Endothelial cell of umbilical vein (primary cell): Measurements from ENCODE around the gene EXOC5. TPM values are rescaled to one million over a fixed set of nuclear protein-coding genes. Genes with fewer than 3 reads are reported as not detected.
"Not testable (repeated sequence)": the region's sequence is repeated elsewhere in the genome, so short reads cannot be mapped to it uniquely, and the experiment has no call there.

Experiments used
- BruUV-seq: library from RNA; stranded (reverse); fragments of 400-500 nt; replicated peaks from 2 replicates; lab custom pipeline; 2021; lab: Mats Ljungman, UMichigan
- CTCF ChIA-PET: fragments of 300-600, 350-600 bp; sonication (Branson Sonifier 250); formaldehyde crosslinking; loops from one replicate; lab custom pipeline; 2021; ENCODE audit warnings: antibody characterized with exemption, inconsistent platforms; lab: Charles Lee
- POLR2A ChIA-PET: fragments of 300-600, 350-600 bp; sonication (Branson Sonifier 250); formaldehyde crosslinking; loops from one replicate; lab custom pipeline; 2021; ENCODE audit warnings: antibody characterized with exemption, inconsistent platforms; lab: Charles Lee
- DNase-seq: peaks from one replicate; pipeline ENCODE4 v3.0.0-alpha.2; 2011; ENCODE audit warnings: low read depth, low spot score
- FAIRE-seq: peaks from 2 replicates; lab custom pipeline; 2011; peaks lifted over from hg19 to GRCh38; lab: Jason Lieb, UNC
- H2AFZ ChIP-seq: 2 replicates; pipeline ENCODE4 v1.6.0; 2012; ENCODE audit warnings: low read depth, low read length, control low read depth, inconsistent platforms
- H3K27ac ChIP-seq: 2 replicates; pipeline ENCODE4 v1.5.1; 2011; ENCODE audit warnings: low read depth, mild to moderate bottlenecking, control low read depth, low read length, moderate library complexity; ENCODE audit not compliant: insufficient read depth
- H3K27me3 ChIP-seq, 2 experiments: 2 replicates each; pipeline versions ENCODE4 v1.6.0 to v1.6.1; 2011; ENCODE audit warnings: low read length in 2 of 2, mixed read lengths in 1 of 2; ENCODE audit not compliant: control insufficient read depth in 2 of 2, insufficient read depth in 2 of 2
- H3K36me3 ChIP-seq, 2 experiments: 2 replicates in 1 of 2; 3 replicates in 1 of 2; pipeline ENCODE4 v1.5.1; 2011; ENCODE audit warnings: low read length in 2 of 2, mild to moderate bottlenecking in 1 of 2, moderate library complexity in 1 of 2; ENCODE audit not compliant: control insufficient read depth in 2 of 2, insufficient read depth in 2 of 2; ENCODE audit errors: extremely low read depth in 1 of 2
- H3K4me1 ChIP-seq: 3 replicates; pipeline ENCODE4 v1.5.1; 2011; ENCODE audit warnings: mild to moderate bottlenecking, low read length; ENCODE audit not compliant: control insufficient read depth, insufficient read depth; ENCODE audit errors: extremely low read depth
- H3K4me2 ChIP-seq: 2 replicates; pipeline ENCODE4 v1.6.1; 2011; ENCODE audit warnings: low read length, control low read depth, mixed read lengths; ENCODE audit not compliant: insufficient read depth
- H3K4me3 ChIP-seq, 3 experiments: fragments of 200-600 bp in 1 of 3; sonication (generic), shearing (Covaris generic) in 1 of 3; replicated peaks in 1 of 3; 2 replicates each; pipeline ENCODE4 v1.5.1; 2011 to 2016; ENCODE audit warnings: control low read depth in 3 of 3, low read length in 3 of 3, mild to moderate bottlenecking in 2 of 3, inconsistent platforms in 1 of 3, low read depth in 1 of 3, moderate library complexity in 1 of 3; ENCODE audit not compliant: insufficient read depth in 1 of 3
- H3K79me2 ChIP-seq: 2 replicates; pipeline ENCODE4 v1.6.0; 2012; ENCODE audit warnings: low read length, inconsistent platforms; ENCODE audit not compliant: control insufficient read depth, insufficient read depth
- H3K9ac ChIP-seq: replicated peaks from 2 replicates; pipeline ENCODE3; 2011; ENCODE audit warnings: low read length, control low read depth; ENCODE audit not compliant: insufficient read depth; ENCODE audit errors: extremely low read depth
- H3K9me1 ChIP-seq: replicated peaks from 3 replicates; pipeline ENCODE4 v1.6.0; 2011; ENCODE audit warnings: mild to moderate bottlenecking, low read length; ENCODE audit not compliant: control insufficient read depth, insufficient read depth; ENCODE audit errors: extremely low read depth
- H3K9me3 ChIP-seq: replicated peaks from 2 replicates; pipeline ENCODE4 v1.5.1; 2012; ENCODE audit warnings: low read length, inconsistent platforms; ENCODE audit not compliant: control insufficient read depth, insufficient read depth
- H4K20me1 ChIP-seq: replicated peaks from 2 replicates; pipeline ENCODE3; 2011; ENCODE audit warnings: mild to moderate bottlenecking, low read length; ENCODE audit not compliant: control insufficient read depth, insufficient read depth; ENCODE audit errors: extremely low read depth
- CTCF ChIP-seq, 2 donors: IDR thresholded peaks; 1 replicate in 1 of 2; 2 replicates in 1 of 2; pipeline ENCODE4 v1.5.1; 2011; ENCODE audit warnings: low read length in 2 of 2, mild to moderate bottlenecking in 2 of 2, moderate library complexity in 2 of 2, control low read depth in 1 of 2, inconsistent platforms in 1 of 2, low read depth in 1 of 2; ENCODE audit not compliant: insufficient read depth in 1 of 2; ENCODE audit errors: extremely low read depth in 1 of 2
- EZH2 ChIP-seq: IDR thresholded peaks from 2 replicates; pipeline ENCODE4 v1.6.1; 2012; ENCODE audit warnings: borderline replicate concordance, low read depth, mild to moderate bottlenecking, moderate library complexity, low read length, inconsistent platforms; ENCODE audit not compliant: severe bottlenecking
- FOS ChIP-seq: IDR thresholded peaks from 2 replicates; pipeline ENCODE4 v1.6.1; 2011; ENCODE audit warnings: mild to moderate bottlenecking, low read length, moderate library complexity, borderline replicate concordance; ENCODE audit not compliant: insufficient read depth
- GATA2 ChIP-seq: IDR thresholded peaks from 2 replicates; pipeline ENCODE4 v1.7.0; 2011; ENCODE audit warnings: low read depth, mild to moderate bottlenecking, moderate library complexity, mixed read lengths, low read length; ENCODE audit not compliant: insufficient read length, insufficient read depth
- JUN ChIP-seq: IDR thresholded peaks from 2 replicates; pipeline ENCODE4 v1.6.1; 2011; ENCODE audit warnings: borderline replicate concordance, low read depth; ENCODE audit not compliant: insufficient read length, insufficient read depth
- MAX ChIP-seq: IDR thresholded peaks from 2 replicates; pipeline ENCODE4 v1.6.1; 2011; ENCODE audit not compliant: insufficient read depth, insufficient read length
- MYC ChIP-seq: IDR thresholded peaks from one replicate; pipeline ENCODE4 v1.6.1; 2011; ENCODE audit warnings: mild to moderate bottlenecking, low read depth, low read length
- POLR2A ChIP-seq: IDR thresholded peaks from 2 replicates; pipeline ENCODE4 v1.6.1; 2012; ENCODE audit warnings: low read depth, mild to moderate bottlenecking, control low read depth, low read length
- POLR2AphosphoS5 ChIP-seq: IDR thresholded peaks from 2 replicates; pipeline ENCODE4 v1.6.1; 2012; ENCODE audit warnings: low read depth, mild to moderate bottlenecking, control low read depth, low read length, moderate library complexity; ENCODE audit not compliant: insufficient read depth
- dilution Hi-C: fragments of 300-500 bp; cut with MboI; formaldehyde crosslinking; loops from one replicate; pipeline ENCODE4 v1.15.0; 2019; ENCODE audit warnings: low sequenced_read_pairs; ENCODE audit not compliant: extremely low pct_ligation_motif_present
- intact Hi-C: fragments of 100-400 bp; cut with micrococcal nuclease; formaldehyde crosslinking; loops from one replicate; pipeline ENCODE4 v1.10.0; 2022
- polyA plus RNA-seq, 4 experiments: library from polyadenylated mRNA; depleted of rRNA in 3 of 4; stranded (reverse) in 3 of 4; unstranded in 1 of 4; fragments of >200 nt; gene quantifications; 2 replicates each; pipeline versions ENCODE4 v1.2.1 to v1.2.3, GENCODE V29; 2011 to 2012; ENCODE audit warnings: missing spikeins in 1 of 4
- total RNA-seq: library from RNA; stranded (reverse); gene quantifications from 2 replicates; pipeline ENCODE4 v1.2.3, GENCODE V29; 2021

EXOC5 gene
- total and polyA plus RNA-seq, 2 donors (not counting 3 experiments of a cell fraction or from before 2014, with no cell fraction given), result 23.9 to 104 TPM

GRCh38 chr14:57243320-57243719, 25.4 kb downstream of the EXOC5 start:
- no peak for FAIRE-seq
- Histone ChIP-seq H3K27ac (no peak overlapping the region), H3K9ac (no peak overlapping the region), H3K4me1 (peaks cover 9% of the 10 kb centered on the region), H3K9me3 (no peaks in the 10 kb centered on the region), H2AFZ (no peak overlapping the region), H4K20me1 (no peaks in the 10 kb centered on the region), H3K79me2 (peaks cover 8% of the 10 kb centered on the region), H3K36me3 (peaks cover 0 to 12% of the 10 kb centered on the region in 2 experiments), H3K27me3 (no peaks in the 10 kb centered on the region), H3K4me2 (no peak overlapping the region), H3K9me1 (no peaks in the 10 kb centered on the region), H3K4me3 (no peak overlapping the region)
- dilution Hi-C loops, result no loop called here
- POLR2A ChIA-PET, result no interaction called here
- no peak for DNase-seq
- no TSS peak for BruUV-seq
- intact Hi-C loops, result no loop called here
- CTCF ChIA-PET, result interaction anchor here (0.9 to 2.4 kb wide), 4 partner anchors 8 to 135 kb away, joined by 3 to 9 read pairs (median 4); no protein-coding TSS in a partner anchor
- TF ChIP-seq GATA2 (no peak), MYC (no peak), MAX (no peak), EZH2 (no peak), POLR2AphosphoS5 (no peak), JUN (no peak), FOS (no peak), CTCF (IDR thresholded peaks at IDR 0.05; ENCODE audit: extremely low read depth in 1 of 2, insufficient read depth in 1 of 2, low read depth in 1 of 2, low read length in 2 of 2) (no peak), POLR2A (no peak)

- H3K9me1 ChIP-seq, DNase-seq, H3K9ac ChIP-seq, H3K4me2 ChIP-seq, dilution Hi-C loops, H3K27me3 ChIP-seq, CTCF ChIA-PET, FAIRE-seq, H3K79me2 ChIP-seq, intact Hi-C loops, H3K4me3 ChIP-seq, H3K9me3 ChIP-seq, H3K27ac ChIP-seq, H4K20me1 ChIP-seq, H2AFZ ChIP-seq, BruUV-seq, H3K4me1 ChIP-seq, POLR2A ChIA-PET: not testable (repeated sequence)
- peaks cover 0 to 12% of the 10 kb centered on the region in 2 experiments for H3K36me3 ChIP-seq
Observed at GRCh38 chr14:57240115-57240514, 28.6 kb downstream of the EXOC5 start.
